Activated CD8-positive, alpha-beta T cell treated with anti-CD3 and anti-CD28 coated beads for 36 hours (primary cell): ENCODE results near the gene JAKMIP2. TPM values are rescaled to one million over a fixed set of nuclear protein-coding genes. Genes with fewer than 3 reads are reported as not detected.

Source experiments
- ATAC-seq: fragments of 200-7000 bp; cut with Tn5 transposase; one replicate; pipeline ENCODE4 v1.10.0; 2021; ENCODE audit warnings: mild to moderate bottlenecking, moderate library complexity
- CTCF ChIA-PET: fragments of 350-600 bp; sonication (Branson Sonifier 250); formaldehyde crosslinking; loops from one replicate; lab custom pipeline; 2021; ENCODE audit warnings: antibody characterized with exemption; lab: Charles Lee
- POLR2A ChIA-PET: fragments of 350-600 bp; sonication (Branson Sonifier 250); formaldehyde crosslinking; loops from one replicate; lab custom pipeline; 2021; ENCODE audit warnings: antibody characterized with exemption; lab: Charles Lee
- DNase-seq: peaks from one replicate; pipeline ENCODE4 v3.0.0-alpha.2; 2020
- H3K27ac Mint-ChIP-seq: one replicate; pipeline ENCODE4 v1.8.0; 2021; ENCODE audit warnings: mild to moderate bottlenecking, mixed read lengths
- H3K27me3 Mint-ChIP-seq: one replicate; pipeline ENCODE4 v1.8.0; 2021; ENCODE audit warnings: mixed read lengths
- H3K36me3 Mint-ChIP-seq: one replicate; pipeline ENCODE4 v1.8.0; 2021; ENCODE audit warnings: low read depth, mixed read lengths
- H3K4me1 Mint-ChIP-seq: one replicate; pipeline ENCODE4 v1.8.0; 2021; ENCODE audit warnings: low read depth, mixed read lengths
- H3K4me3 Mint-ChIP-seq: one replicate; pipeline ENCODE4 v1.8.0; 2021; ENCODE audit warnings: mild to moderate bottlenecking, moderate library complexity, mixed read lengths
- H3K9me3 Mint-ChIP-seq: one replicate; pipeline ENCODE4 v1.8.0; 2021; ENCODE audit warnings: mixed read lengths
- intact Hi-C: fragments of 100-400 bp; cut with micrococcal nuclease; formaldehyde crosslinking; loops from one replicate; pipeline ENCODE4 v1.10.0; 2022
- total RNA-seq, 2 experiments: library from RNA; stranded (reverse); gene quantifications; one replicate each; pipeline ENCODE4 v1.2.3, GENCODE V29; 2021
- TF ChIP-seq, protein P1 (sequence below): fragments of 200-600 bp; IDR thresholded peaks from one replicate; pipeline ENCODE4 v1.8.0; 2022; ENCODE audit warnings: antibody characterized with exemption, mild to moderate bottlenecking

JAKMIP2 gene
- total RNA-seq, 2 experiments from 2014 or later, result 2.6 to 3.2 TPM

DNA sequence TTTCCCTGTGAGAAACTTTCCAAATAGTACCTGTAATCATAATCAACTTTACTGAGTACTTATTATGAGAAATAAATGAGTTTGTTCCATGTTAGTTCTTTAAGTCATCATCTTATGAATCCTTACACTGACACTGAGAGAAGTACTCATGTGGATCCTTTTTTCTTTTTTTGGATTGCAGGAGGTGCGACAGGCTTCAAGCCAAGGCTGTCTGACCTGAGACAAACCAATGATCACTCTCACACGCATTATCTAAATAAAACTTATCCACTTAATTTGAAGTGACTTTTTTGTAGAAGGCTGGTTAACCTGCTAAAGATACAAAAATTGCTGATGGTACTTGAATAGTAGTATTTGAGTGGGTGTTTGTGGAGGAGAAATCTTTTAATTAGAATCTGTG lies 39.5 kb downstream of the JAKMIP2 start:
- Mint-ChIP-seq H3K27me3 (no peaks in the 10 kb centered on the region), H3K27ac (no peak overlapping the region), H3K36me3 (no peaks in the 10 kb centered on the region), H3K9me3 (no peaks in the 10 kb centered on the region), H3K4me3 (no peak overlapping the region), H3K4me1 (no peaks in the 10 kb centered on the region)
- POLR2A ChIA-PET, result no interaction called here
- intact Hi-C loops, result no loop called here
- ATAC-seq (no peak), DNase-seq (no peak)
- TF ChIP-seq, protein P1, sequence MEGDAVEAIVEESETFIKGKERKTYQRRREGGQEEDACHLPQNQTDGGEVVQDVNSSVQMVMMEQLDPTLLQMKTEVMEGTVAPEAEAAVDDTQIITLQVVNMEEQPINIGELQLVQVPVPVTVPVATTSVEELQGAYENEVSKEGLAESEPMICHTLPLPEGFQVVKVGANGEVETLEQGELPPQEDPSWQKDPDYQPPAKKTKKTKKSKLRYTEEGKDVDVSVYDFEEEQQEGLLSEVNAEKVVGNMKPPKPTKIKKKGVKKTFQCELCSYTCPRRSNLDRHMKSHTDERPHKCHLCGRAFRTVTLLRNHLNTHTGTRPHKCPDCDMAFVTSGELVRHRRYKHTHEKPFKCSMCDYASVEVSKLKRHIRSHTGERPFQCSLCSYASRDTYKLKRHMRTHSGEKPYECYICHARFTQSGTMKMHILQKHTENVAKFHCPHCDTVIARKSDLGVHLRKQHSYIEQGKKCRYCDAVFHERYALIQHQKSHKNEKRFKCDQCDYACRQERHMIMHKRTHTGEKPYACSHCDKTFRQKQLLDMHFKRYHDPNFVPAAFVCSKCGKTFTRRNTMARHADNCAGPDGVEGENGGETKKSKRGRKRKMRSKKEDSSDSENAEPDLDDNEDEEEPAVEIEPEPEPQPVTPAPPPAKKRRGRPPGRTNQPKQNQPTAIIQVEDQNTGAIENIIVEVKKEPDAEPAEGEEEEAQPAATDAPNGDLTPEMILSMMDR, result no peak
- CTCF ChIA-PET, result no interaction called here

DNA sequence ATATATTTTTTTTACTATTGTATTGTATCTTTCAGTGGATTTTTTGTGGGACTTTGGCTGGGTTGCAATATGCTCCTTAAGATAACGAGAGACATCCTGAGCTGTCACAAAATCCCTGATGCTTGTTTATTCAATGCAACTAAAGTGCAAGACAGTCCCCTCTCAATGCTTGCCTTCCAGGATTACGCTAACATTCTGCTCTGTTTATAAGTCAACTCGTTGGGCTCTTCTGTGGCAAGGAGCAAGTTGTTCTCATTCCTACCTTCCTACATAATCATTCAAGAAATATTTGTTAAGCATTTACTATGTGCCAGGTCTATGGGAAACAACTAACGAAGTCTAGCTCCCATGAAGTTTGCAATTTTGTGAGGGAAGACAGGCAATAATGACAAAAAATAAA lies 40.4 kb downstream of the JAKMIP2 start:
- TF ChIP-seq, protein P1, result no peak
- ATAC-seq (no peak), DNase-seq (no peak)
- POLR2A ChIA-PET, result interaction anchor here (0.8 kb wide), 1 partner anchor 9 kb away, joined by 3 read pairs; no protein-coding TSS in a partner anchor
- H3K4me3 Mint-ChIP-seq, result no peak overlapping the region
- CTCF ChIA-PET, result no interaction called here
- no peak overlapping the region for H3K27ac Mint-ChIP-seq
- H3K36me3 Mint-ChIP-seq, result no peaks in the 10 kb centered on the region
- no peaks in the 10 kb centered on the region for H3K4me1 Mint-ChIP-seq
- H3K27me3 Mint-ChIP-seq, result no peaks in the 10 kb centered on the region
- intact Hi-C loops, result no loop called here
- H3K9me3 Mint-ChIP-seq, result no peaks in the 10 kb centered on the region

DNA sequence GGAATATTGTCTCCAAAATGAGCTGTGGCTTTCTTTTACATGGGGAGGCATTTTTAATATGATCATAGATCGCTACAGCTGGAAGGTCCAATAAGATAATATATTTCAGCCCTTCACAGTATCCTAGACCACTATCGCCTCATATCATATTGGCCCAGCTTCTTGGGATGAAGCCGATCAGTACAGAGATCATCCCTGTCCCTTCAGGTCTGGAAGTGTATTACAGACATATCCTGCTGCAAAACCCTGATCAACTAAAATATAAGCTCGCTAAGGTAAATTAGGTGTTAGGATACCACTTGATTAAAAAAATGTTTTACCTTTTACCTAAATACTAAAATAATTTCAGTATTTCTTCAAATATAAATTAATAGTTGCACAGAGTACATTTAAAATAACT lies 41.7 kb downstream of the JAKMIP2 start:
- Mint-ChIP-seq H3K4me1 (no peaks in the 10 kb centered on the region), H3K36me3 (no peaks in the 10 kb centered on the region), H3K9me3 (no peaks in the 10 kb centered on the region), H3K4me3 (no peak overlapping the region), H3K27me3 (no peaks in the 10 kb centered on the region), H3K27ac (no peak overlapping the region)
- ChIA-PET POLR2A (no interaction called here), CTCF (no interaction called here)
- intact Hi-C loops, result no loop called here
- ATAC-seq (no peak), DNase-seq (no peak)
- TF ChIP-seq, protein P1, result no peak

DNA sequence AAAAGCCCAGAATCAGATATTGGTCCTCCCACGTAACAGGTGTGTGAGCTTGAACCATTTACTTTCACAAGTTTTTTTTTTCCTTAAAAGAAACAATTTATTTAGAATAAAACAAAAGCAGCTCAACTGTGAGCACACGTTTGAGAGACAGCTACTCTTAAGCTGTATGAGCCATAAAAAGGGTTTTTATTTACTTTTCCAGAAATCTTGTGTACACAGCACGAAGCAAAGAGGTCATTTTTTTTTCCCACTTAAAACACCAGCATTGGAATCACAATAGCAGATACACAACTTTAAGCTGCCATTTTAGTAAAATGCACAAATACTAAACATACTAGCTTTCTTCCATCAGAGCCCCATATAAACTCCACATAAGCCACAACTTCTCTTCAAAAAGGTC lies 44.6 kb downstream of the JAKMIP2 start:
- no peaks in the 10 kb centered on the region for H3K27me3 Mint-ChIP-seq
- TF ChIP-seq, protein P1, result no peak
- ChIA-PET CTCF (interaction anchor here (0.7 to 1.0 kb wide), 2 partner anchors 161 to 1705 kb away, joined by 3 read pairs; no protein-coding TSS in a partner anchor), POLR2A (no interaction called here)
- no peak overlapping the region for H3K27ac Mint-ChIP-seq
- H3K4me3 Mint-ChIP-seq, result no peak overlapping the region
- peaks cover 4% of the 10 kb centered on the region for H3K36me3 Mint-ChIP-seq
- peaks cover 3% of the 10 kb centered on the region for H3K4me1 Mint-ChIP-seq
- intact Hi-C loops, result no loop called here
- DNase-seq, result no peak
- peaks cover 5% of the 10 kb centered on the region for H3K9me3 Mint-ChIP-seq
- no peak for ATAC-seq

DNA sequence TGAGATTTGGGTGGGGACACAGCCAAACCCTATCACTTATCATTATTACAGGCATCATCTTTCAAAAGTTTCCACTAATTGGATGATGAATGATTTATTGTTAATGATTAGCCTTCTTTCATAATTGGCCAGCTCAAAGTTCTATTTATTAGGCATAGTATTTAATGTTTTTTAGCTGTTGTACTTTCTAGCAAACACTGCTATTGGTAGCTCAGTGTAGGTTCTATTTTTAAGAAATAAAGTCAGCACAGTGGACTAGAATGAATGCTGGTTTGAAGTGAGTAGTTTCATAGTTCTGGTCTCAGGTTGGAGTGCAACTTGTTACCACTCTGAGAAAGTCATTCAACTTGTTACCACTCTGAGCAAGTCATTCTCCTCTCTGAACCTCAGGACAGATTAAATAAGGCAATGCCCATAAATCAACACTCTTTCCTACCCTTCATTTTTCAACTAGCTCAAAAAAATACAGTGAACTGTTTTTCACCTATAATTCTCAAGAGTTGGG lies 46.9 kb downstream of the JAKMIP2 start:
- intact Hi-C loops, result no loop called here
- DNase-seq (no peak), ATAC-seq (no peak)
- peaks cover 5% of the 10 kb centered on the region for H3K9me3 Mint-ChIP-seq
- H3K36me3 Mint-ChIP-seq, result peaks cover 4% of the 10 kb centered on the region
- CTCF ChIA-PET, result no interaction called here
- H3K4me3 Mint-ChIP-seq, result no peak overlapping the region
- no peak overlapping the region for H3K27ac Mint-ChIP-seq
- peaks cover 3% of the 10 kb centered on the region for H3K4me1 Mint-ChIP-seq
- TF ChIP-seq, protein P1, result no peak
- no peaks in the 10 kb centered on the region for H3K27me3 Mint-ChIP-seq
- POLR2A ChIA-PET, result interaction anchor here (0.6 kb wide), 1 partner anchor 66 kb away, joined by 3 read pairs; no protein-coding TSS in a partner anchor
